ENCODE measurements around the gene SNX8. TPM values are rescaled to one million over a fixed set of nuclear protein-coding genes. Genes with fewer than 3 reads are reported as not detected.

The SNX8 gene, protein sequence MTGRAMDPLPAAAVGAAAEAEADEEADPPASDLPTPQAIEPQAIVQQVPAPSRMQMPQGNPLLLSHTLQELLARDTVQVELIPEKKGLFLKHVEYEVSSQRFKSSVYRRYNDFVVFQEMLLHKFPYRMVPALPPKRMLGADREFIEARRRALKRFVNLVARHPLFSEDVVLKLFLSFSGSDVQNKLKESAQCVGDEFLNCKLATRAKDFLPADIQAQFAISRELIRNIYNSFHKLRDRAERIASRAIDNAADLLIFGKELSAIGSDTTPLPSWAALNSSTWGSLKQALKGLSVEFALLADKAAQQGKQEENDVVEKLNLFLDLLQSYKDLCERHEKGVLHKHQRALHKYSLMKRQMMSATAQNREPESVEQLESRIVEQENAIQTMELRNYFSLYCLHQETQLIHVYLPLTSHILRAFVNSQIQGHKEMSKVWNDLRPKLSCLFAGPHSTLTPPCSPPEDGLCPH
- total RNA-seq = 31.0 TPM

DNA sequence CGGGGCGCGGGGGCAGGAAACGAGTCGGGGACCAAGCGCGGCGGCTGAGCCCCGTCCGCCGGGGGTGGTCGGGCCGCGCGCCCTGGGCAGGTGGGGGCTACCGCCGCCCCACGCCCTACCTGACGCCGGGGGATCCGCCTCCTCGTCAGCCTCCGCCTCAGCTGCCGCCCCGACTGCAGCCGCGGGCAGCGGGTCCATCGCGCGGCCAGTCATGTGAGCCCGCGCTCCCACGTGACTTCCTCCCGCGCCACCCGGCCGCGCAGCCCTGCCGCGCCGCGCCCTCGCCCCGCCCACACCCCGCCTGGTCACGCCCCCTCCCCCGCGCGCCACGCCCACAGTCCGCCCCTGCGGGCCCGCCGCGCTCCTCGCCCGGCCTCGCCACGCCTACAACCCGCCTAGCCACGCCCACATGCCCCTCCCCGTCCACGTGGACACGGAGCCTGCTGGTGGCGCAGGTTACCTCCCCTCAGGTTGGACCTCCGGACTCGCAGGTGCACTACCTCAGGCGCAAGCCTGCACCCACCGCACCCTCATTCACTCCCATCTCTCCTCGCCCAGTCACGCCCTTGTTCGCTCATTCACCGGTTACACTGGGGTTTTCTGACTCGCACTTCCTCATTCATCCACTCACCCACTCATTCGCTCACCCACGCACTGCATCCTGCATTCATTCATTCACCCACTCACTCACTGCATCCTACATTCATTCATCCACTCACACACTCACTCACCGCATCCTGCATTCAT lies at the start of gene SNX8:
Gene SNX8 (minus strand): TSS at position 233 of the 747 bp plus-strand sequence. CDS start 20 bp downstream, at position 213.

DNA sequence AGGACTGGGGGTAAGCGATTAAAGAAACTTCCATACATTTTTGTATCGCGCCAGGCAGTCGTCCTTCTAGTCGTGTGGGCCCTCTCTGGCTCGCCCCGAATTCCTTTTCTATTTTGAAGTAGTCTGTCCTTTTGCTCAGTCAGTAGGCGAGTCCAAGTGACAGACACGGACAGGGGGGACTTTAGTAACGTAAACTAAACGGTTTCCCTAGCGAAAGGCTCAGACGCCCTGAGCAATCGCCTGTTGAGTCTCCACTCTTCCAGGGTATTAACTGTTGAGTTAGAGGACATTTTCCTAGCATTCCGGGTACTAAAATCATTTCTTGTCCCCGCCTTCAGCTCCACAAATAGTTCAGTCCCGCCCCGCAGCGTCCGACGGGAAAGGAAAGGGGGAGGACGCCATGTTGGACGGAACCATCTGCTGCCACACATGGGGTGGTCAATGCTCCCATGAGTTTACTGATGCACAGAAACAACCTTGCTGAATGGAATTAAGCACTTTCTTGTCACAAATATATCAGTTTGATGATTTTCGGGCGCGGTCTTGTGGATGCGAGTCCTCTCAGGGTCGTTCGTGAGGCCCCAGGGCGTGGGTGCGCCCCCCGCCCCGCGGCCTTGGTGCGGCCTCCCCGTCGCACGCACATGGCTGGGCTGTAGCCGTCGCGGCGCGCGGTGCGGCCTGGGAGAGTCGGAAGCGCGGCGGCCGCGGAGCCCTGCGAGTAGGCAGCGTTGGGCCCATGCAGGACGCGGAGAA lies 40.1 kb upstream of the SNX8 start, which contains the start of gene EIF3B:
Gene EIF3B (plus strand): TSS at position 642 of the 753 bp plus-strand sequence. CDS start 95 bp downstream, at position 737.

GRCh38 chr7:2241580-2242540 lies 72.4 kb downstream of the SNX8 start, which contains the start of the genes MRM2 and NUDT1:
TSS of gene MRM2 (minus strand) at chr7:2242205. CDS start at chr7:2242169, 36 bp downstream.
TSS of gene NUDT1 (plus strand) at chr7:2242226. CDS start at chr7:2244575, 2,349 bp downstream.

GRCh38 chr7:2232766-2233520 lies 81.3 kb downstream of the SNX8 start, which contains the start of gene MAD1L1:
TSS of gene MAD1L1 (minus strand) at chr7:2232945. CDS start at chr7:2230133, 2,812 bp downstream.

Other genes with a start within 250 kb of the SNX8 start
- 43.6 TPM for gene MAD1L1, start 81.5 kb downstream of the SNX8 start, total RNA-seq
- 22.0 TPM for gene MRM2, start 72.2 kb downstream of the SNX8 start, total RNA-seq
- gene NUDT1, start 72.2 kb downstream of the SNX8 start, total RNA-seq = 16.6 TPM
- 116 TPM for gene EIF3B, start 40.4 kb upstream of the SNX8 start, total RNA-seq
- 16.9 TPM for gene CHST12, start 89.2 kb upstream of the SNX8 start, total RNA-seq
- gene GRIFIN, start 162.0 kb upstream of the SNX8 start, total RNA-seq = not detected
- 42.2 TPM for gene LFNG, start 205.3 kb upstream of the SNX8 start, total RNA-seq
- 41.8 TPM for gene BRAT1, start 241.1 kb upstream of the SNX8 start, total RNA-seq
- gene IQCE, start 244.5 kb upstream of the SNX8 start, total RNA-seq = 22.2 TPM

Measured in camera-type eye (tissue), 1 donor.